HG03575 (cell line): ENCODE results near the gene CCDC69.
"Not testable (repeated sequence)": the region's sequence is repeated elsewhere in the genome, so short reads cannot be mapped to it uniquely, and the experiment has no call there.

Source experiments
- ATAC-seq: cut with Tn5 transposase; IDR thresholded peaks from one replicate; pipeline ENCODE4 v1.9.1; 2021; ENCODE audit not compliant: unreplicated experiment, insufficient number of reproducible peaks, low FRiP score; ENCODE audit errors: extremely low read depth

CCDC69 gene, protein sequence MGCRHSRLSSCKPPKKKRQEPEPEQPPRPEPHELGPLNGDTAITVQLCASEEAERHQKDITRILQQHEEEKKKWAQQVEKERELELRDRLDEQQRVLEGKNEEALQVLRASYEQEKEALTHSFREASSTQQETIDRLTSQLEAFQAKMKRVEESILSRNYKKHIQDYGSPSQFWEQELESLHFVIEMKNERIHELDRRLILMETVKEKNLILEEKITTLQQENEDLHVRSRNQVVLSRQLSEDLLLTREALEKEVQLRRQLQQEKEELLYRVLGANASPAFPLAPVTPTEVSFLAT

DNA sequence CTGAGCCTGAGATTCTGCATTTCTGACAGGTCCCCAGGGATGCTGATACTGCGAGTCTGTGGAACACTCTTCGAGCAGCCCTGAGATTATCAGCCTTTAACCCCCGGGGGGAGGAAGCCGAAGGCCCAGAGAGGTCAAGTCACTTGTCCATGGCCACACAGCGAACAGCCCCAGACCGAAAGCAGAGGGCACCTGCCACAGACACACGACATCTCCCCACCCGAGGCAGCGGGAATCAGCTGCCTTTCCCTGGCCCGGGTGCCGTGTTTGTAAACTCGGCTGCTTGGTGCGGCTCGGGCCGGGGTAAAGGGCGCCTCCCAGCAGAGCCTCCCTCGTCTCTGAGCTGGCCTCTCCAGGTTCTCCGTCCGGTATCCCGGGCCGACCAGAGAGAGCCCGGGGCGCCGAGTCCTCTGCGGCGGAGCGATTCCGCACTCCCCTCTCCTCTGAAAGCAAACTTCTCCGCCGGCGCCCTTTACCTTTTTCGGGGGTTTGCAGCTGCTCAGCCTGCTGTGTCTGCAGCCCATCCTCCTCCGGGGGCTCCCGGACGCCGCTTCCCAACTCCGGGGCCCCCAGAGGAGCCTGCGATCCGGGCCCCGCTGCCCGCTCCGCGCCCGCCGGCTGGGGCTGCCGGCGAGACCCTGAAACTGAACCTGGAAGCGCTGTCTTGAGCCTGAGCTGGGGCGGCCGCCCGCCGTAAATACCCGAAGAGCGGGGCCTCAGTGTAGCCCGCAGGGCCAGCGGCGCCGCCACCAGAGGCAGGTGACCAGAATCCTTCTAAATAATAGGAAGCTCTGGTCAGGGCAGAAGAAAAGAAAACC, at the start of gene CCDC69:
TSS of gene CCDC69 (minus strand) at position 646 of the 818 bp plus-strand sequence. CDS start at position 524, 122 bp downstream.
- ATAC-seq: no peak

DNA sequence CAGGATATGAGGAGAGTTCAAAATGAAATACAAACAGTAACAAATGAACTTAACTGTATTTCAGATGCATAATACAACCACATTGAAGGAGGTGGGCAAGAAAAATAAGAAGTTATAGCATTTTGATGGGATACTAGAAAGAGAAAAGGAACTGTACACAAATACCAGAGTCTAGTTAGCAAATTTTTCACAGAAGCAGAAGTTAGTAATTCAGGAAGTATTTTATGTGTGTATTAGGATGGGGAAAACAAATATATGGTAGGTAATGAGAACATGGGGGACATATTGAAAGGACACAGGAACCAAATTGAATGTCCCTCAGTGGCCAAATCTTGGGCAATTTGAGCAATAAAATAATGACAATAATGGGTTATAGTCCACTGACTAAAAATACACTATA, 47.4 kb upstream of the CCDC69 start:
- ATAC-seq: no peak

DNA sequence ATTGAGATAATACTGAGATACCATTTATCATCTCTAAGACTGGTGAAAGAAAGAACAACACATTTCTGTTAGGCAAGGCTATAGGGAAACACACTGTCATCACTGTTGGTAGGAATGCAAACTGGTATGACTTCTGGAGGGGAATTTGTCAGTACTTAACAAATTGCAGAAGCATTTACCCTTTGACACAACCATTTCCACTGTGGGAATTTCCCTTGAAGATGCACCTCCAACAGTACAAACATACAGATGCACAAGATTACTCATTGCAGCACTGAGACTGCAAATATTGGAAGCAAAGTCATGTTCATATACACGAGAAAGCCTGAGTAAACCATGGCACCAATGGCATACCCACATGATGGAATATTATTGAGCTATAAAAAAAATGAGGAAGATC, 46.7 kb upstream of the CCDC69 start:
- peak; percentile 90 for ATAC-seq

DNA sequence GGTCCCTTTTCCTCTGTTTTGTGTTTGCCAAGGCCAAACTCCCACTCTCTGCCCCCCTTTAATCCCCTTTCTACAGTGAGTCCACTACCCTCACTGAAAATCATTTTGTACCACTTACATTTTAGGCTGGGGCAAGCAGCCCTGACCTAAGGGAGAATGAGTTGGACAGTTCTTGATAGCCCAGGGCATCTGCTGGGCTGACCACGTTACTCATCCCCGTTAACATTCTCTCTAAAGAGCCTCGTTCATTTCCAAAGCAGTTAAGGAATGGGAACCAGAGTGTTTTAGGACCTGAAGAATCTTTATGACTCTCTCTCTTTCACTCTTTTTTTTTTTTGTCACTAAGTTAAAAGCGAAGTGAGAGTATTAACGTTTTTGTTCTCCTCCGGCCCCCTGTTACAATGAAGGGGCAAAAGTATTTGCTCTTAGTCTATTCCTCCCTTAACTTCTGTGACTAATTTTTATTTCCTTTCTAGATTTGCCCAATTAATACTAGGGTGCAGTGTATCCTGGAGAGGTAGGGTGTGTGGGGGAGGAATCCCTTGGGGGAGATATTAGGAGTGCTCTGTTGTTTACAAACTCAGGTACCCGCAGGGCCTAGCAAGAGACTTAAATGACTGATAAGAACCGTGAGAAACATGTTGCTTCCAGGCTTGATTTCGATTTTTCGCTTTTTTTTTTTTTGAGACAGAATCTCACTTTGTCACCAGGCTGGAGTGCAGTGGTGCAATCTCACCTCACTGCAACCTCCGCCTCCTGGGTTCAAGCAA, 43.8 kb upstream of the CCDC69 start:
- ATAC-seq: no peak

DNA sequence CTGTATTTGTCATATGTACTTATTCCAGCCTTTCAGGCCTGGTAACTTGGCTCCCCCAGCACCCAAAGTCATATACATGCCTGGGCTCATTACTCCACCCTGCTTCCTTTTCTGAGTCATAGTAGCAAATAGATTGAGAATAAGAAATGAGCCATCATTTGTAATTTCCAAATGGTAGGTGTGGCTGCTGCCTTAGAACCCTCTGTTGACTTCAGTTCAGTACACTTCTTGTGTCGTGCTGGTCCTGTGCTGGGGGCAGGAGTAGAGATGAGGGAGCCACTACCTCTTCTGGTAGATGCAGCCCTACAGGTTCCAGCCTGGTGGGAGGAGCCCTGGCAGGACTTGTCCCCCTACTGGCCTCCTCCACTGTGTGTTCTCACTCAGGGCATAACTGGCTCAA, 40.2 kb upstream of the CCDC69 start:
- ATAC-seq: no peak

DNA sequence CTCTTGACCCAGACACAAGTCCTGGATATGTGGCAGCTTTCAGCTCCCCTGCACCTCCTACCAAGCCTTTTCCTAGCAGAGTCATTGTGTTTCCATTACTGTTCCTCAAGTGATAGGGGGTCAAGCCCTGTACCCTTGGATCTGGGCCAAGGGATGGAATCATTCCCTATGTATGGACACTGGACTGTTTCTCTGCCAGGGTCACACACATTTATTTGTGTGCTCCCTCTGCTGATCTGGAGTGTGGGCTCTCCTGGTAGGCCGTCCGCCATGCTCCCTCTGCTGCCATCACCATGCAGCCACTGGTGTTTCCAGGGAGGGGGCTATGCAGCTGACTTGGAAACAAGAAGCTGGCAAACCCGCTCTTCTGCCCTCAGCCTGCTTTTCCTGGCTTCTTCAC, 38.6 kb upstream of the CCDC69 start:
- ATAC-seq: no peak

DNA sequence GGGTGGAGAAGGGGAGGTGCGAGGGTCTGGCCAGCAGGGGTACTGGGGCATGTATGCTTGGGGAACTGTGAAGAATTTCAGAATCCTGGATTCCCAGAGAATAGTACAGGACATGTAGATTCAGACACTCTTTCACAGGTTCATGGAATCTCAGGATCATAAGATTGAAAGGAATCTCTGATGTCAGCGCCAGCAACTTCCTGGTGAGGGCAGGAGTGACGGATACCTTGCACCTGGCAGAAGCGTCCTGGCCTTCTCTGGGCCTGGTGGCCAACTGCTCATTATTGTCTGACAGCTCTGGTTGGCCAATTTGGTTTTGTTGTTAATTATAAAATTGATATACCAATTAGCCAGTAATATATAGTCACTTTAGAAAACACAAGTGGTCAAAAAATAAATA, 36.0 kb upstream of the CCDC69 start:
- no peak for ATAC-seq

DNA sequence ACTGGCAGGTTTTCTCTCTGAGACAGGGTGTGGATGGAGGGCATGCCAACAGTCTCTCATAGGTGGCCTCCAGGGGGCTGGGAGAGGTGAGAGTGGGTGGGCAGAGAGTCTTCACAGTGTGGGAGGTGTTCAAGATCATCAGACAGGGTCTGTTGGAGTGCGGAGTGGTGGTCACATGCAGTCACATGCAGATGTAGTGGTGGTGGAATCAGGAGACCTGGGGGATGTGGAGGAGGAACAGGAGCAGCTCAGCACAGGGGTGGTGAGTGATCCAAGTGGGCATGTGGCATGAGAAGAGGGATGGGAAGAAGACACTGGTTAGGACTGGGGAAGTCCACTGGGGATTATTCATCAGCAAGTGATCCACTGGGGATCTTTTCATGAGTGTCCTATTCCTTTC, 34.9 kb upstream of the CCDC69 start:
- ATAC-seq: no peak

DNA sequence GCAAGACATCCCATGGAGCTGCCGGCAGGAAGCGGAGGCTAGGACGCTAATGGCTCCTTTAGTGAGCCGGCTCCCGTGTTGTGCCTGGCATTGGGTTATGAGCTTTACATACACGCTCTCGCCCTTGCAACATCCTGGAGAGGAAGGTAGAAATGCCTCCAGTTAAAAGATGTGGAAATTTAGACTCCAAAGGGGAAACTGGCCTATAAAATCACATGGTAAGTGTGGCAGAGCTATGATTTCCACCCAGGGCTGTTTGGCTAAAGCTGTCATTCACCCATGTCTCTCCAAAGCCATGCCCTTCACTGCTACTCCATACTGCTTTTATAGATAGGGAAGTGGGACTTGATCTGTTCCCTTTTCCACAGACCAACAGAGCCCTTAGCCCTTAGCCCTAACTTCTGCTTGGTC, 34.3 kb upstream of the CCDC69 start:
- no peak for ATAC-seq

DNA sequence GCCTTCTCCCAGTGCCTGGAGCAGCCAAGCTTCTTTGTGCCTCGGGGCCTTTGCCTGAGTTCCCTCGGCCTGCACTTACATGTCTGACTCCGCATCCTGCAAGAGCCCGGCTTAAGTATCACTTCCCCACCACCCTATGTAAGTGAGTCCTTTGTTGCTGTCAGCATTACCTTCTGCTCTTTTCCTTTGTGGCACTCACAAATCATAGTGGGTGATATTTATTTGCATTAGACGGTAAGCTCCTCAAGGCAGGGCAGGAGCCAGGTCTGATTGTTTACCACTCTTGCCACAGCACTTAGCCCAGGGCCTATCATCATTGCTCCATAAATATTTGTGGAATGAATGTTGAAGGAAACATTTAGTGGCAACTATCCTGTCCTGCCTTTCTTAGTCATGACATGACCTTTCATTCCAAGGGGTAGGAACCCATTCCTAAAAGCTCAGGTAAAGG, 33.9 kb upstream of the CCDC69 start:
- ATAC-seq: no peak

DNA sequence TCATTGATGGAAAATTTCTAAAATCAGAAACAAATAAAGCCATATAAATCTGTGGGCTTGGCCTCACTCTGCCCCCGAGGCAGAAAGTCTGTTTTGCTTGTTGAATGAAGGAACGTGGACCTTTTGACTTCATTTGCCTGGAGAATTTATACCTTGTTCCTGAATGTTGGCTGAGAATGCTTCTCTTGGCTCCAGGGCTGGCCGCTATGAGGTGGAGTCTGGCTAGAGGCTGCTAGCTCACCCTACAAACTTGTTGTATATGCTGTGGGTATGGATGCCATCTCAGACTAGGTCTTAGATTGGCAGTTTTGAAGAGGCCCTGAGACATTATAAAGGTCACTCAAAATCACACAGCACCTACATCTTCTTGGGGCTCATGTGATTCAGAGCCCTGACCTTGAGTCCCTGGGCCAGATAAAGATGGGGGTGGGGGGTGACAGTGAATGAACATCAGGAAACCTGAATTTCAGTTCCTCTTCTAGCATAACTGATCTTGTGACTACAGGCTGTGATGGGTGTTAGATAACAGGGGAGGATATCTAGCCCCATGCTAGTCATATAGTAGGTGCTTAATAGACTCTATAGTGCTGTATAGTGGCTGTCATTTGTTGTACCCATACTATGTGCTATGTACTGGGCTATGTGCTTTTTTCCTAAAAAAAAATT, 31.9 kb upstream of the CCDC69 start:
- ATAC-seq: peak; percentile 28

DNA sequence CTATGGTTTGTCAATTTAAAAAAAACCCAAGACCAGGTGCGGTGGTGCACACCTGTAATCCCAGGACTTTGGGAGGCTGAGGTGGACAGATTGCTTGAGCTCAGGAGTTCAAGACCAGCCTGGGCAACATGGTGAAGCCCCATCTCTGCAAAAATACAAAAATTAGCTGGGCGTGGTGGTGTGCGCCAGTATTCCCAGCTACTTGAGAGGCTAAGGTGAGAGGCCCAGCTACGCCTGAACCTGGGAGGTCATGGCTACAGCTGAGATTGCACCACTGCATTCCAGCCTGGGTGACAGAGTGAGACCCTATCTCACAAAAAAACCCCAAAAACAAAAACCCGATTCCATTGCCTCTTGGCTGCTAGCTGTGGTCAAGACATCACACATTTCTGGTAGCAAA, 31.1 kb upstream of the CCDC69 start:
- ATAC-seq: not testable (repeated sequence)

DNA sequence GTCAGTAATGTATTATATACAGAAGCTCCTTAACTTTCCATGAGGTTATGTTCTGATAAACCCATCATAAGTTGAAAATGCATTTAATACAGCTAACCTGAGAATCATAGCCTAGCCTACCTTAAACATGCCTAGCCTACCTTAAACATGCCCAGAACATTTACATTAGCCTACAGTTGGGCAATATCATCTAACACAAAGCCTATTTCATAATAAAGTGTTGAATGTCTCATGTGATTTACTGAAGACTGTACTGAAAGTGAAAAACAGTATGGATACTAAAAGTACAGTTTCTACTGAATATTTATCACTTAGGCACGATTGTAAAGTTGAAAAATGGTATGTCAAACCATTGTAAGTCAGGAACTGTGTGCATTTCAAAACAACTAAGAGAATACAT, 30.7 kb upstream of the CCDC69 start:
- no peak for ATAC-seq

DNA sequence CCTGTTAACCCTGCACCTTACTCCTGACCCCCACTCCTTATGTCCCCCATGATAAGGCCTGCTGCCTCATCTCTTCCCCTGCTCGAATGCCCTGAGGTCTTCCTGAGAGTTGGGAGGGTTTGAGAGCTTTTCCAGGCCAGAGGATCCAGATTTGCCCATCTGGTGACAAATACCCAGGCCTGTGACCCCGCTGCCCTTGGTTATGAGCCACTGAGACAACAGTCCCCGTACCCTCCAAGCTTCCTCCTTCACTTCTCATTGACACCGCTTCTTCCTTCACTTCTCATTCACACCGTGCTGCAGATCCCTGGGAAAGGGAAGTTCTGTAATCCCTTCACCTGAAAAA, 29.7 kb upstream of the CCDC69 start:
- ATAC-seq: no peak

DNA sequence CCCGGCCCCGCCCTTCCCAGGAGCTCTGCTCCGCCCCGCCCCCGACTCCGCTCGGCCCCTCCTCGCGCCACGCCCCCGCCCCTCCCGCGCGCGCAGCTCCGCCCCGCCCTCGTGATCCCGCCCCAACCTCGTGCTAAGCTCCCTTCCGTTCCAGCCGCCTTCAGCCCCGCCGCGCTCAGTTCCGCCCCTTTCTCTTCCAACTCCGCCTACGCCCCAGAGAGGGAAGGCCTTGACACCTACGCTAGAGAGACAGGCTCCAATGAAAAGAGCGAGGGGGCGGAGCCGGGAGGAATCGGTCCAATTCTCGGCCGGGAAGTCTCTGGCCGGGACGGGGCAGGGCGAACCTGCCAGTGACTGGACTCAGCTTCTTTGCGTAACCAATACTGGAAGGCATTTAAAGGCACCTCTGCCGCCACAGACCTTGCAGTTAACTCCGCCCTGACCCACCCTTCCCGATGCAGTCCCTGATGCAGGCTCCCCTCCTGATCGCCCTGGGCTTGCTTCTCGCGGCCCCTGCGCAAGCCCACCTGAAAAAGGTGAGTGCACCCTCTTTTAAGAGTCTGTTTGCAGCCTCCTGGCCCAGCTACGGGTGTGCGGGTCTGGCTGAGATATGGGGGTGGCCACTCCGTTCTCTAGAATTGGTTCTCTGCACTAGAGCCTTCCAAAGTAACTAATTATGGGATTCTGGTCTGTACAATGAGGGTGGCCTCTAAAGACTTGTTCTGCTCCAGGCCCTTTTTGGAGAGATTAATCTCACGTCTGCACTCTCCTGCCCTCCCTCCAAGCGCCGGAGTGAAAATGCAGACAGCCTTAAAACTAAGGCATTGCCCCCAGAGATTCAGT, 29.1 kb upstream of the CCDC69 start, which contains the start of gene GM2A:
TSS of gene GM2A (plus strand) at position 424 of the 843 bp plus-strand sequence. CDS start at position 456, 32 bp downstream.
- peak; percentile 55 for ATAC-seq

DNA sequence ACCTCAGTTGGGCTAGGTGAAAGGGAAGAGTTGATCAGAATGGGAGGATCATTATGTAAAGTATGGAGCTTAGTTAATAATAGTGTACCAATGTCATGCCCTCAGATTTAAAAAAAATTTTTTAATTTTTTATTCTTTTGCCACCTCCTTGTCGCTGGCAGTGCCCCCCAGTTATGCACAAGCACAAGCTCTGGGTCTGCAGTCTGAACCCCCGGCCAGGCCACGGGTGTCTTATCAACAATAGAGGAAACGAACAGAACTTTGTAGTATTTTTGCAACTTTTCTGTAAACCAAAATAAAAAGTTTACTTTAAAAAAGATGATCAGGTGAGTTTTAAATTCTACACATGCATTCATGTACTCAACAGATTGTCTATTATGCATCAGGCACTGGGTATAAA, 27.7 kb upstream of the CCDC69 start:
- no peak for ATAC-seq

DNA sequence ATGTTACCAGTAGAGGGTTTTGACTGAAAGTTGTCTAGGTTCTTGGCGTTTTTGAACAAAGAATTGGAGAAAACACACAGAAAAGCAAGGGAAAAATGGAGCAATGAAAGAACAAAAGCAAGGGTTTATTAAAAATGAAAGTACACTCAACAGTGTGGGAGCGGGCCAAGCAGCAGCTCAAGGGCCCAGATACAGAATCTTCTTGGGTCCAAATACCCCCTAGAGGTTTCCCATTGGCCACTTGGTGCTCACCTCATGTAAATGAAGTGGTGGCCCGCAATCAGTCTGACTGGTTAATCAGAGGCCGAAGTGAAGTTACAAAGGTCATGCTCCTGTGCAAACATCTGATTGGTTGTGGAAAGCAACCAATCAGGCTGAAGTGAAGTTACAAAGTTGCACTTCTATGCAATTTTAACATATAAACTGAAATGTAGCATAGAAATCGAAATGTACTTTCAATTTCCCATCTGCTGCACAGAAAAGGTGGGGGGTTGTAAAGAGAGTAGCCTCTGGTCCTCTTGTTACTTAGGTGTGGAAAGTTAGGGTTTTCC, 27.2 kb upstream of the CCDC69 start:
- no peak for ATAC-seq

DNA sequence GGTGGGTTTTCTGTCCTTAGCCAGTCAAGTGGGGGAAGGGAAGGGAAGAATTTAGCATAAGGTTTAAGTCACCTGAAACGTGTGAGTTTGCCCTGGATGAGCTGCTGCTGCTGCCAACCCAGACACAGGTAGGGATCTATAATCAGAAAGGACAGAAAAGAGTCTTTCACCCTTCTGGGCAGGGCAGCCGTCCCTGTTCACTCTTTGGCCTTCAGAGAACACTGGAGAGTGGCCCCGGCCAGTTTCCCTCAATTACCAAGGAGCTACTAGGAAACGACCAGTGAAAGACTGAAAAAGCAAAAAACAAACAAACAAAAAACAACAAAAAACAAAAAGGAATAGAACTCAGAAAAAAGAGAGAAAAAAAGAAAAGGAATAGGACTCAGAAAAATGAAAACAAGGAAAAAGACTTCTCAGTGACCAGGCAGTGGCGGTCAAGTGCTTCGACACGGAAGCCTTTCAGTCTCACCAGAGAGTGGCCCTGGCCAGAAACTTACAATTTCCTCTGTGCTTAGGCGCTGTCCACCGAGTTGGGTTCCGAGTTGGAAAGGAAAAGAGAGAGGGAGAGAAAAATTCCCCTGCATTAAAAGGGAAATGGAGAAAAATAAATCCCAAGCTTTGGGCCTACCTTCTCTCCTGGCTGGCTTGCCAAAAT, 26.6 kb upstream of the CCDC69 start:
- ATAC-seq: no peak
